ENCODE measurements around the gene INMT.
A peak's percentile ranks its signal among the peaks of the same experiment; 100 is the strongest.

Gene INMT

GRCh38 chr7:30765408-30765807 lies 13.5 kb downstream of the INMT start:
- Histone ChIP-seq H3K9me3 (ENCODE audit: insufficient read depth, low read depth, low read length) (no peaks in the 10 kb centered on the region), H3K36me3 (ENCODE audit: insufficient read depth, low read length) (no peaks in the 10 kb centered on the region), H2AFZ (ENCODE audit: low read length) (no peak overlapping the region), H3F3A (ENCODE audit: low read depth) (no peaks in the 10 kb centered on the region), H3K79me2 (ENCODE audit: insufficient read depth, low read length) (no peaks in the 10 kb centered on the region), H3K4me1 (ENCODE audit: insufficient read depth, low read length, poor library complexity, severe bottlenecking) (no peaks in the 10 kb centered on the region), H3K9ac (ENCODE audit: low read depth, low read length, poor library complexity, severe bottlenecking) (no peak overlapping the region), H4K20me1 (ENCODE audit: insufficient read depth, low read length, poor library complexity, severe bottlenecking) (no peaks in the 10 kb centered on the region), H3K9me2 (replicated peaks; ENCODE audit: low read depth, low read length) (no peaks in the 10 kb centered on the region), H3K27me3 (ENCODE audit: insufficient read depth, low read length, poor library complexity, severe bottlenecking) (no peaks in the 10 kb centered on the region), H3K4me2 (ENCODE audit: low read depth, low read length, poor library complexity, severe bottlenecking) (no peak overlapping the region), H3K4me3 (ENCODE audit: low read length, poor library complexity, severe bottlenecking) (no peak overlapping the region)
- TF ChIP-seq, protein P1, sequence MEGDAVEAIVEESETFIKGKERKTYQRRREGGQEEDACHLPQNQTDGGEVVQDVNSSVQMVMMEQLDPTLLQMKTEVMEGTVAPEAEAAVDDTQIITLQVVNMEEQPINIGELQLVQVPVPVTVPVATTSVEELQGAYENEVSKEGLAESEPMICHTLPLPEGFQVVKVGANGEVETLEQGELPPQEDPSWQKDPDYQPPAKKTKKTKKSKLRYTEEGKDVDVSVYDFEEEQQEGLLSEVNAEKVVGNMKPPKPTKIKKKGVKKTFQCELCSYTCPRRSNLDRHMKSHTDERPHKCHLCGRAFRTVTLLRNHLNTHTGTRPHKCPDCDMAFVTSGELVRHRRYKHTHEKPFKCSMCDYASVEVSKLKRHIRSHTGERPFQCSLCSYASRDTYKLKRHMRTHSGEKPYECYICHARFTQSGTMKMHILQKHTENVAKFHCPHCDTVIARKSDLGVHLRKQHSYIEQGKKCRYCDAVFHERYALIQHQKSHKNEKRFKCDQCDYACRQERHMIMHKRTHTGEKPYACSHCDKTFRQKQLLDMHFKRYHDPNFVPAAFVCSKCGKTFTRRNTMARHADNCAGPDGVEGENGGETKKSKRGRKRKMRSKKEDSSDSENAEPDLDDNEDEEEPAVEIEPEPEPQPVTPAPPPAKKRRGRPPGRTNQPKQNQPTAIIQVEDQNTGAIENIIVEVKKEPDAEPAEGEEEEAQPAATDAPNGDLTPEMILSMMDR (conservative IDR thresholded peaks at IDR 0.05; ENCODE audit: low read length) = no peak
- TF ChIP-seq EZH2phosphoT487 (IDR thresholded peaks at IDR 0.05; ENCODE audit: borderline replicate concordance) = no peak

GRCh38 chr7:30770845-30771173 lies 18.9 kb downstream of the INMT start:
- H3K9me2 ChIP-seq (replicated peaks; ENCODE audit: low read depth, low read length) = no peaks in the 10 kb centered on the region
- no peaks in the 10 kb centered on the region for H3K27me3 ChIP-seq (ENCODE audit: insufficient read depth, low read length, poor library complexity, severe bottlenecking)
- H3K79me2 ChIP-seq (ENCODE audit: insufficient read depth, low read length) = no peaks in the 10 kb centered on the region
- no peaks in the 10 kb centered on the region for H3F3A ChIP-seq (ENCODE audit: low read depth)
- TF ChIP-seq EZH2phosphoT487 (IDR thresholded peaks at IDR 0.05; ENCODE audit: borderline replicate concordance) = no peak
- TF ChIP-seq, protein P1 (conservative IDR thresholded peaks at IDR 0.05; ENCODE audit: low read length) = no peak
- H3K4me3 ChIP-seq (ENCODE audit: low read length, poor library complexity, severe bottlenecking) = no peak overlapping the region
- H3K9ac ChIP-seq (ENCODE audit: low read depth, low read length, poor library complexity, severe bottlenecking) = no peak overlapping the region
- H3K4me2 ChIP-seq (ENCODE audit: low read depth, low read length, poor library complexity, severe bottlenecking) = peak overlapping the region; percentile 80
- peak overlapping the region; percentile 99 for H2AFZ ChIP-seq (ENCODE audit: low read length)
- no peaks in the 10 kb centered on the region for H3K36me3 ChIP-seq (ENCODE audit: insufficient read depth, low read length)
- H3K9me3 ChIP-seq (ENCODE audit: insufficient read depth, low read depth, low read length) = no peaks in the 10 kb centered on the region
- H3K4me1 ChIP-seq (ENCODE audit: insufficient read depth, low read length, poor library complexity, severe bottlenecking) = no peaks in the 10 kb centered on the region
- no peaks in the 10 kb centered on the region for H4K20me1 ChIP-seq (ENCODE audit: insufficient read depth, low read length, poor library complexity, severe bottlenecking)

DNA sequence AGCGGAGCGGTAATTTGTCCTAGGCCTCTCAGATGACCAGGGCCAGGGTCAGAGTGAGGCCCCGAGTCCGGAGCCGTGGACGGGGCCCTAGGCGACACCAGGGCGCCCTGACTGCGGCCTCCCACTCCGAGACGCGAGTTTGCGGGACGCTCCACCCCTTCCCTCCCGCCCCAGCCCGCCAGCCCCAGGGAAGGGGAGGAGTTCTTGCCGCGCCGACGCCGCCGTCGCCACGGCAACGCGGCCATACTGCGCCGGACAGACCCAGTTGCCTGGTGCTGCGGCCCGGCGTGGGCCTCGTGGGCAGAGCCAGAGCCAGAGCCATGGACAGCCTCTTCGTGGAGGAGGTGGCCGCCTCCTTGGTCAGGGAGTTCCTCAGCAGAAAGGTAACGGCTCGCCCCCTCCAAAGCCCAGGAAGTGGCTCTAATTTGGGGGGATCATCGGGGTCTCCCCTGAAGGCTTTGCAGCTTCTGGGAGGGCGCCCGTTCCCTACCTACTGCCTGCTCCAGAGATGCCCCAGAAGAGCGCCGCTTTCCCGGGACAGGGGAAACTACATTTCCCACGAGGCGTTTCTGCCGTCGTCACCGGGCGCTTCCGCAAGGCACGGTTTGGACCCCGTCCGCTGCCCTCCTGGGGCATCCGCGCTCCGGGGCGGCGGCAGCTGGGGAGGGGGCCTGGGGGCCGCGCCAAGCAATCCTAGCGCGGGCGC lies 19.4 kb downstream of the INMT start, which contains the start of gene MINDY4:
MINDY4 (plus strand) TSS at position 244 of the 706 bp plus-strand sequence; CDS start at position 321, 77 bp downstream.
- Histone ChIP-seq H3K9me3 (ENCODE audit: insufficient read depth, low read depth, low read length) (no peaks in the 10 kb centered on the region), H4K20me1 (ENCODE audit: insufficient read depth, low read length, poor library complexity, severe bottlenecking) (no peaks in the 10 kb centered on the region), H3K9me2 (replicated peaks; ENCODE audit: low read depth, low read length) (no peaks in the 10 kb centered on the region), H3K79me2 (ENCODE audit: insufficient read depth, low read length) (no peaks in the 10 kb centered on the region), H3K4me2 (ENCODE audit: low read depth, low read length, poor library complexity, severe bottlenecking) (peak within 1 kb of the TSS; percentile 80), H3K9ac (ENCODE audit: low read depth, low read length, poor library complexity, severe bottlenecking) (peak within 1 kb of the TSS; percentile 60), H2AFZ (ENCODE audit: low read length) (peak within 1 kb of the TSS; percentile 99), H3K36me3 (ENCODE audit: insufficient read depth, low read length) (no peaks in the 10 kb centered on the region), H3K4me3 (ENCODE audit: low read length, poor library complexity, severe bottlenecking) (peak within 1 kb of the TSS; percentile 75), H3K4me1 (ENCODE audit: insufficient read depth, low read length, poor library complexity, severe bottlenecking) (no peaks in the 10 kb centered on the region), H3K27me3 (ENCODE audit: insufficient read depth, low read length, poor library complexity, severe bottlenecking) (no peaks in the 10 kb centered on the region), H3F3A (ENCODE audit: low read depth) (no peaks in the 10 kb centered on the region)
- TF ChIP-seq, protein P1 (conservative IDR thresholded peaks at IDR 0.05; ENCODE audit: low read length) = no peak
- no peak for TF ChIP-seq EZH2phosphoT487 (IDR thresholded peaks at IDR 0.05; ENCODE audit: borderline replicate concordance)
